ENCODE data around the gene ARID3C.
"Not testable (repeated sequence)": the region's sequence is repeated elsewhere in the genome, so short reads cannot be mapped to it uniquely, and the experiment has no call there.

ARID3C gene

DNA sequence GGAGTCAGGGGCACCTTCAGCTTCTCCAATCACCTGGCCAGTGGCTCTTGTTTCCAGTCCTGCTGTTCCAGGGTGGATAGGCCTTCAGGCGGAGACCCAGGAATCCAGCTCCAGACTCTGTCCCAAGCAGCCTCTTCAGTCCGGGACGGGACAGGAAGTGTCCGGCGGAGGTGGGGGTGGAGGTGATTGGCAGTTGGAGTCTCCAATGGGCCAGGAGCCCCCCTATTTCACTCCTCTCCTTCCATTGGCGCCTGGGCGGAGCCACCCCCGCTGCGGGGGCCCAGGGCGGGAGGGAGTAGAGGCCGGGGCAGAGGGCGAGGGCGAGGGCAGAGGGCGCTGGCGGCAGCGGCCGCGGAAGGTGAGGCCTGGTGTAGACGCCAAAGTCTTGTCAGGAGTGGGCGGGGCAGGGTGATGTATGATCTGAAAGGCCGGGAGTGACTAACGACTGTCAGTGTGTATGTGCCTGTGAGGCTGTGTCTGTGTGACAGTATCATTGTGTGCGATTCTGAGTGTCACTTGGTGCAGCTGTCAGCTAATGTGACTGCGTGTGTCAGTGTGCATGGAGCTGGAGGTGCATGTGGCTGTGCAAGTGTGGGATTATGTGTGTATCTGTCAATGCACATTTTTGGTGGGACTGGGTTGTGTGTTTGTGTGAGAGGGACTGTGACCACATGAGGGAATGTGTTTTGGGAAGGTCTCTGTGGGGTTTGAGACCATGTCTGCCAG lies 23.2 kb upstream of the ARID3C start, which contains the start of gene IL11RA:
Gene IL11RA, plus strand, starts transcription at position 310 of the 726 bp plus-strand sequence. CDS start 3,033 bp downstream, outside the sequence.
- DNase-seq: no peak

DNA sequence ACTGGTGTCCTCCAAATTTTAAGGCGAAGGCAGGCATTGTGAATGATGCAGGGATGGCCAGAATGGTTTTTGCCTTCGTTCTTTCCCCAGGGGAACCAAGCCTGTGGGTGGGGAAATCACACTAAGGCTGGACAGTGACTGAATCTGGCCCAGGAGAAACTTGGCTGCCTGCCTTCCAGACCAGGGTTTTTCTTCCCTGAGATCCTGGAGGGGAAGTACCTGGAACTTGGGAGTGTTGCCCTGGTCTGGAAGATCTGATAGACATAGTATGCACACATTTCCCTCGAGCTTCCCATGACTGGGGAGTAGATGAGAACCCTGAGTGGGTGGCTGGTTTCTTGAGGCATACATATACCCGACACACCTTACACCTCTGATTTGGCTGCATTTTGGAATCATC lies 22.5 kb upstream of the ARID3C start:
- no peak for DNase-seq

DNA sequence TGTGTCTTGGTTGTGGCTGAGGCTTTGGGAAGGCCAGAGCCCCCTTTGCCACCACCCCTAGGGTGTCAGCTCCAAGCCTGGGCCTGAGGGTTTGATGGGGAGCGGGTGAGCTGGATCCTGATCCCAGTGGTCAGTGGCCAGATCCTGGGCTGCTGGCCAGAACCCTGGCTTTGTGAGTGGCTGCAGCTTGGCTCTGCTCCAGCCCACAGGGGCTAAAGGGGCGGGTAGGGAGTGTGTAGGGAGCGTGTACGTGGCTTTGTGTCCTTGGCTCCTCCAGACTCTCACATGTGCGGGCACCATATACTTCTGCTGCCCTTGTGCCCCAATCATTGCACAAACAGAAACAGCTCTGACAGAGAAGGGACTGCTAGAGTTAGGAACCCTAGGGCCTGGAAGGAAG lies 21.9 kb upstream of the ARID3C start:
- no peak for DNase-seq

DNA sequence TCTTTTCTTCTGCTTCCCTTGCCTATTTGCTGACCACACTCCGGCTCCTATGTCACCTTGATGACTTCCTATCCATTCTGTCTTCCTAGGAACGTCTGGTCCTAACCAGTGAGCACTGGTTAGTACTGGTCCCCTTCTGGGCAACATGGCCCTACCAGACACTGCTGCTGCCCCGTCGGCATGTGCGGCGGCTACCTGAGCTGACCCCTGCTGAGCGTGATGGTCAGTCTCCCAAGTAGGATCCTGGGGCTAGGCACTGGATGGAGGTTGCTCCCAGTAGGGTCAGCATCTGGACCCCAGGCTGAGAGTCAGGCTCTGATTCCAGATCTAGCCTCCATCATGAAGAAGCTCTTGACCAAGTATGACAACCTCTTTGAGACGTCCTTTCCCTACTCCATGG lies 19.8 kb upstream of the ARID3C start:
- no peak for DNase-seq

DNA sequence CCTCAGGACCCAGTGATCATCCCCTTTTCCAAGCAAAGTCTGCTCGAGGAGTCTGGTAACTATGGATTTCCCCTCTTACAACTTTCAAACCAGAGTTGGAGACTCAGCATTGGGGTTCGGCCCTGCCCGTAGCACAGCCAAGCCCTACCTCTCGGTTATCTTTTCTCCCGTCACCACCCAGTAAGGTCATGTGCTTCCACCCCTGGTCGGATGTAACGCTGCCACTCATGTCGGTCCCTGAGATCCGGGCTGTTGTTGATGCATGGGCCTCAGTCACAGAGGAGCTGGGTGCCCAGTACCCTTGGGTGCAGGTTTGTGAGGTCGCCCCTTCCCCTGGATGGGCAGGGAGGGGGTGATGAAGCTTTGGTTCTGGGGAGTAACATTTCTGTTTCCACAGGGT lies 18.8 kb upstream of the ARID3C start:
- no peak for DNase-seq

DNA sequence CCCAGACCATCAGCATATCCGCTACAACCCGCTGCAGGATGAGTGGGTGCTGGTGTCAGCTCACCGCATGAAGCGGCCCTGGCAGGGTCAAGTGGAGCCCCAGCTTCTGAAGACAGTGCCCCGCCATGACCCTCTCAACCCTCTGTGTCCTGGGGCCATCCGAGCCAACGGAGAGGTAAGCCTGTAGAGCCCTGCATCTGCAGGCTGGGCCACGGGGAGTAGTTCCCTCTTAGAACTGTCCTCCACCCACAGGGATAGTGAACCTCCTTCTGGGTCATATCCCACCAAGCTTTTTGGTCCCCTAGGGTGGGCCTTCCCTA lies 18.2 kb upstream of the ARID3C start:
- DNase-seq: no peak

DNA sequence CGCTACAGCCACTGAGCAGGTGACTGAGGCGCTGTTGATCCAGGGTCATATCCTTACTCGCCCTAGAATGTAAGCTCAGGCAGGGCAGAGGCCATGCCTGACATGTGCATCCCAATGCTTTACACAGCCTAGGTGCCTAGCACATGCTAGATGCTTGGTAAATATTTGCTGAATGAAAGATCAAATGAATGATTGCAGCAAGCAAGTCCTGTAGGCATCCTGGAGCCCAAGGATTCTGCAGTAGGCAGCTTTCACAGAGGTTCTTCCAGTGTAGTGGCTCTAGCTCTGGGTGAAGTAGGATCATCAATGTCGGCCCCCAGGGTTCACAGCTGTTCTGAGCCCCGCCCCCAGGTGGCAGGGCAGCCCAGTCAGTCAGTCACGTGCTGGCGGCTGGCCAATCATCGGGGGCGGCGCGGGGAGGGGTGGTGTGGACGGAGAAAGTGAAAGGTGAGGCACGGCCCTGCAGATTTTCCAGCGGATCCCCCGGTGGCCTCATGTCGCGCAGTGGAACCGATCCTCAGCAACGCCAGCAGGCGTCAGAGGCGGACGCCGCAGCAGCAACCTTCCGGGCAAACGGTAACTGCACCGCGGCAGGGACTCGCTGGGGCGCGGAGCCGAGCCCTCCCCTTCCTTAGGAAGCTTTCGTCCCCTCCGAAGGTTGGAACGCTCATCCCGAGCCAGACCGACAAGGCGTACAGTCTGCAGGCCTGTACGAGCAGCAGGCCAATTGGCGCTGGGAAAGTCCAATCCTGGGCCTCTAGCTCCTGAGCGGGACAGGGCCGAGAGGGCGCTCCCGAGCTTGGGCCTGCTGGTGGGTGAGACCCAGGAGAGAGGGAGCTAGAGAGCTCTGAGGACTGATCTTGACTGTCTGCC lies 17.6 kb upstream of the ARID3C start, which contains the start of gene GALT:
Gene GALT, plus strand, starts transcription at position 465 of the 873 bp plus-strand sequence. Its CDS starts 30 bp downstream, at position 495.
- DNase-seq: peak; percentile 76 to 84

DNA sequence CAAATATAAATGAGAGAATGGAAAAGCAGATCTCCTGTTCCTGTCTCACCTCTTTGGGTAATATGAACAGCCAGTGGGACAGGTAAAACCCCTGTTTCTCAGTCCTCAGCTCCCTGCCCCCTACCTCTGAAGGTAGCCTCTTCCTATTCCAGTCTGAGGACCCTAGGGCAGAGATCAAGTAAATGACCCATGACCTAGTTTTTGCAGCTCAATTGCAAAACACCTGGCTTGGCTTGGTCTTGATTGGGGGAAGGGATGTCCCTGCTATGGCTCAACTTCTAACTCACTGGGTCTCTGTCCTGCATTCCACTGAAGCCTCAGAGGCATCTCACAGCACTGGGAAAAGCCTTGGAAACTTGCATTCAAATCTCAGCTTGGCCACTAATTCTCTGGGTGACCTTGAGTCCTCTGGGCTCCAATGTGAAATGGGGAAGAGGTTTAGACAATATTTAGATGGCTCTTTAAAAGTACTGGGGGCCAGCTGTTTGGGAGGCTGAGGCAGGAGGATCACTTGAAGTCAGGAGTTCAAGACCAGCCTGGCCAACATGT lies 16.0 kb upstream of the ARID3C start:
- DNase-seq: no peak

DNA sequence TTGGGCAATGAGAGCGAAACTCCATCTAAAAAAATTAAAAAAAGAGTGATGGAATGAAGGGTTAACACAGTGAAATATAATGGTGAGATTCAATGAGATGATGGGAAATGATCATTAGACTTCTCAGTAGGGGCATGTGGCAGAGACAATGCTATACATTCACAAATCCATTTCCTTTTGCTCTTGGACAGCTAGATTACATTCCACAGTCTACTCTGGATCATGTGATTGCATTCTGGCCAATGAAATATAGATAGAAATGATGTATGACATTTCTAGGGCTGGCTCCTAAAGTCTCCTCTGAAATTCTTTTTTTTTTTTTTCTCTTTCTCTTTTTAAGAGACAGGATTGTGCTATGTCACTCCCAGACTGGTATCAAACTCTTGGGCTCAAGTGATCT lies 13.8 kb upstream of the ARID3C start:
- DNase-seq: no peak

DNA sequence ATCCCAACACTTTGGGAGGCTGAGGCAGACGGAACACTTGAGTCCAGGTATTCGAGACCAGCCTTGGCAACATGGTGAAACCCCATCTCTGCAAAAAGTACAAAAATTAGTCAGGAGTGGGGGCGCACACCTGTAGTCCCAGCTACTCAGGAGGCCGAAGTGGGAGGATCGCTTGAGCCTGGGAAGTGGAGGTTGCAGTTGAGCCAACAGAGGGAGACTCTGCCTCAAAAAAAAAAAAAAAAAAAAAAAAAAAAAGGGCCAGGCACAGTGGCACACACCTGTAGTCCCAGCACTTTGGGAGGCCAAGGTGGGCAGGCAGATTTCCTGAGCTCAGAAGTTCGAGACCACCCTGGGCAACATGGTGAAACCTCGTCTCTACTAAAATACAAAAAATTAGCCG lies 10.5 kb upstream of the ARID3C start:
- not testable (repeated sequence) for DNase-seq

DNA sequence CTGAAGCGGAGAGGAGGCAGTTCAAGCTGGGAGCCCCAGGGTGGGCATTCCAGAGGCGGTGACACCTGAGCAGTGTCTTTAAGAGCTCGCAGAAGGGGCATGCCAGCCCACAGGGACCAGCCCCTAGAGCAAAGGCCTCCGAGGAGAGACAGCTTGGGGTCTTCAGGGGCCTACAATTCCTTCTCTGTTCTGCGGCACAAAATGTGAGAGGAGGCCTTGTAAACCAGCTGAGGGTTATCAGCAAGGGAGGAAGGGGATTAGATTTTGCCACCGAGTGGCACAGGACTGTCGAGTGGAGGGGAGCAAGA lies 9.2 kb upstream of the ARID3C start:
- DNase-seq: no peak

DNA sequence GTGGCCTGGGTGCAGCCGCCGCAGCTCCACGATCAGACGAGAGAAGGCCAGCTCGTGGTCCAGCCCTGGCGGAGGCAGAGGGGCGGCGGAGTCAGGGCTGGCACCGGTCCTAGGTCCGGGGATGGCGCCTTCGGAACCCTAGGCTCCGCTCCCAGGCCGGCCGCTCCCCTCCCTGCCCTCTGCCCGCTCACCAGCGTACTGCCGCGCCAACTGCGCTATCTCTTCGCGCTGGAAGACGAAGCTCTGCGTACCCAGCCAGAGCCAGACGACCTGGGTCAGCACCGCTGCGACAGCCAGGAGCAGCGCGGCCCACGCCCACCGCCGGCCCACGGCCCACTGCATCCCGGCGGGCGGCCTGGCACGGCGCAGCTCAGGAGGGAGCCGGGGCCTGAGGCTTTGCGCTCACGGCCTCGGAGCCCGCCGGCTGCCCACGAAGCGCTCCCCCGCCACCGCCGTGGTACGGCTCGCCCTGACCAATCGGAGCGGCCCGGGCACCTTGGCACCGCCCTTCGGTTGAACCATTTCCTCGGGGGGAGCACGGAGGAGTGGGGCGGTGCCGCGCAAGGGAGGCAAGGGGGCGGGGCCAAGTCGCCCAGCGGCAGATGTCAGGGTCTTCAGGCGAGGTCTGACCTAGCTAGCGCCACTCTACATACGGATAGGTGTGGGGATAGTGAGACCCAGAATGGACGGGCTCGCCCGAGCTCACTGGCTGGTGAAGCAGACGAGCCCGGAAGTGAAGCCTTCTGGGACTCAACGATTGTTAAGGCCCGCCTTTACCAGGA lies 8.7 kb upstream of the ARID3C start, which contains the start of gene SIGMAR1:
Gene SIGMAR1, minus strand, starts transcription at position 432 of the 782 bp plus-strand sequence. Its CDS starts 90 bp downstream, at position 342.
- DNase-seq: peak; percentile 42 to 83

DNA sequence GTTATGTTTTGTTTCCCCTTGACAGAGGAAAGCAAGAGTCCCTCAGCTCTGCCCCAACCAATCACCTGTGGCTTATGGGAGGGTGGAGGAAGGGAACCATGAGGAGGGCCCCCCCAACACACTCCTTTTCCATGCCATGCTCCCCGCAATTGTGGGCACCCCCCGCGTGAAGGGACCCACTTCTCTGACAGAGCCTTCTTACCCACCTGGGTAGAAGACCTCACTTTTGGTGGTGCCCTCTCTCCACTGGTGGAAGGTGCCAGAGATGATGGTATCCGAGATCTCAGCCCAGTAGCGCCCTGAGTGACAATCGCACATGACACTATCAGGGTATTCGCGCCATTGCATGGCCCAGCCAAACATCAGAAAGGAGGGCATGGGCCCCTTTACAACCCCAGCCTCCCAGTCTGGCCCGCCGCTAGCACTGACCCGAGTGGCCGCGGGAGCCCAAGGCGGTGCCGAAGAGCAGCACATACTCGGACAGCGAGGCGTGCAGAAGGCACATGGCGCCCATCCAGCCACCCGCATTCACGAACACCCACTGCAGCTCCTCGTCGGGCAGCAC lies 8.0 kb upstream of the ARID3C start:
- no peak for DNase-seq

DNA sequence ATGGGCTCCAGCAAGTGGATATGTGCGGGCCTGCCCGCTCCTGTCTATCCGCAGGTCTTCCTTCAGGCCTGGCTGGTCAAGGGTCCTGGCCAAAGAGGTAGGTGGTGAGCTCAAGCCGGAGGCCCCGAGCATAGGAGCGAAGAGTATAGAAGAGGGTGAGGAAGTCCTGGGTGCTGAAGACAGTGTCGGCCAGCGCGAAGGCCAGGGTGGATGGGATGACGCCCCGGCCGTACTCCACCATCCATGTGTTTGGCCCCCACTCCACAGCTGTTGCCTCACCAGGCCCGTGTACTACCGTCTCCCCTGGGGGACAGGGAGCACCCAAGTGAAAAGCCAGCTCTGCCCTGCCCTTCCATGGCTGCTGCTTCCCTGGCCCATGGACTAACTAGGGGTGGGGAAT lies 6.7 kb upstream of the ARID3C start:
- no peak for DNase-seq

DNA sequence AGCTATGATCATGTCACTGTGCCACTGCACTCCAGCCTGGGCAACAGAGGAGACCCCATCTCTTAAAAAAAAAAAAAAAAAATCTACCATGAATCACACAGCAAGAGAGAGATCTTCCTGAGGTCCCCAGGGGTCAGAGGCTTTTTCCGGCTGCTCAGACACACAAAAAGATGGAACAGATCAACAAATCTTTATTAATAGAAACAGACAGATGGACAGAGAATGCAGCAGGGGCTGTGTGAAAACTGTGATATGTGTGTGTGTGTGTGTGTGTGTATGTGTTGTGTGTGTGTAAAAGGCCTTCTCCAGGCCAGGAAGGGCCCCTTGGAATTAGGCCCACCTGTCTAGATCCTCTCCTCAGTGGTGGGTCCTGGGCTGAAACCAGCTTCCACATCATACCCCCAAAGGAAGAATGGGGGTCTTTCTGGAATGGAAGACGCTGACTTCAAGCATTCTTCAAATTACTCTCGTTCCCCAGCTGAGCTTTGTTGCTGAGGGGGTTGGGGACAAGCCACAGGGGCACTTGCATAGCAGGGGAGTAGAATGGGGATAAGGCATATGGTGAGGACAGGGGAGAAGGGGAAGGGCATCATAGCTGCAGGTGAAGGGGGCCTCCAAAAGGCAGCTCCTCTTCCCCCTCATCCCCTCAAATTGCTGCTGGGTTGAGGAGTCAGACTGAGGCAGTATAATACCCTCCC lies 5.8 kb upstream of the ARID3C start:
- DNase-seq: no peak

DNA sequence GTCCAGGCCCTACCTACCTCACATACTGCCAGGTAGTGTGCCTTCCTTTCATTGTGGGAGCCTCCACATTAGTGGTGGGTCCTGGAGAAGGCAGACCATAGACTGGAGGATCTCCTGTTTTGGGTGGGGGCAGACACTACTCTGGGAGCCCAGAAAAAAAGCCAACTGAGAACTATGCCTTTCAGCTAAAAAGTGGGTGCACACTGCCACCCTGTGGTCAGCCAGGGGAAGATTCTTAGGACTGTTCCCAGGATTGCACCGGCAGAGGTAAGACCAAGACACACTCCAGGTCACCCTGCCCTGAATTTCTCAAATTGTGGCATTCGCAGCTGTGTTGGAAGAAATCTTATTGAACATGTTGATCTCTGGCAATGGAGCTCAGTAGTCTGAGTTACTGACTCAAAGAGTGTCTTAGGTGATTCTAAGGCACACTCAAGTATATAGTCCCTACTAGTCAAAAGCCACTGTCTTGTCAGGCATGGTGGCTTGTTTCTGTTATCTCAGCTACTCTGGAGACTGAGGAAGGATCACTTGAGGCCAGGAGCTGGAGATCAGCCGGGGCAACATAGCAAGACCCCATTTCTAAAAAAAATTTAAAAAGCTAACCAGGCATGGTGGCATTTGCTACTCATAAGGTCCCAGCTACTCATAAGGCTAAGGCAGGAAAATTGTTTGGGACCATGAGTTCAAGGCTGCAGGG lies 5.1 kb upstream of the ARID3C start:
- DNase-seq: no peak

DNA sequence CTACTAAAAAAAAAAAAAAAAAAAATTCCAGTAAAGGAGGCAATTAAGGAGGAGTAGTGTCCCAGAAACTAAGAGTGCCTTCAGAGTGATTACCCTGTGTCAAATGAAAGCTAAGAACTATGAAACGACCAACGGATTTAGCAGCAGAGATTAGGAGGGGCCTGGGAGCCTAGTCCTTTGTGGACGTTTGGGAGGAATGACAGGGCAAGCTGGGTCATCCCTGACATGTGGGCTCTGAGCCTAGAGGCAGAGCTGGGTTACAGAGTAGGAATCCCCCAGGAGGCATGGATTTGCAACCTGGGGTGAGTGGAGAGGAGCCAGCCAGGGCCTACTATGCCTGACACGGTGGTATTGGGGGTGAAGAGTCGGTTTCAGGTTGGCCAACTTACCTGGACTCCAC lies 4.3 kb upstream of the ARID3C start:
- DNase-seq: no peak

DNA sequence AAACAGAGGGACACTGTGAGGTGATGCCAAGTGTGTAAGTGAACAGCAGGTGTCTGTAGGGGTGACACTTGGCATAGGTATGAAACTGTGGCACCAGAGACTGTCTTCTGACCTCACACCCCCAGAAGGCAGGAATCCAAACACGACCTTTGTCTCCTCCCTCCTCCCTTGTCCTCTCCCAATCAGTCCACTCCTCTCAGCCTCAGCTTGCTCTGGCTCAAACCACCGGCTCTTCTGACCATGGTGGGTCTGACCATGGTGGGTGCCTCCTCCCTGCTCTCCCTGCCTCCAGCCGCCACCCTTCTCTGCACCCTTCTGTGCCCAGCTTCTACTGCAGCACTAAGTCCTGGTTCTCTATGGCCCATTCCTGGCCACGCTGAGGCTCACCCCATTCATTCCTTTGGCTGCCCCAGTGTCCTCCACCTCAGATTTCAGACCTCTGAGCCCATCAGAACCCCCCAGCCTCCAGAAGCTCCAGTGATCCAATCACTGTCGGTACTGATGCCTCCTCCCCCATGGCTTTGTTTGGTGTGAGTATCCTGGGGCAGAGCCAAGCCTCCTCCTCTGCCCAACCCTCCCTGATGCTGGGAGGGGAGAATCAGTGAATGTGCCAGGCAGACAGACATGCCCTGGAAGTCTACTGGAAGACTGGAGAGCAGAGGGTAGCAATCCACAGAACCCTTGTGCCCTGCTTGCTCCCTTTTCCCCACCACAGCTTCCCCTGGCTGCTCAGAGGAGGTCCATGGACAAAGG lies 1.7 kb upstream of the ARID3C start:
- DNase-seq: no peak

DNA sequence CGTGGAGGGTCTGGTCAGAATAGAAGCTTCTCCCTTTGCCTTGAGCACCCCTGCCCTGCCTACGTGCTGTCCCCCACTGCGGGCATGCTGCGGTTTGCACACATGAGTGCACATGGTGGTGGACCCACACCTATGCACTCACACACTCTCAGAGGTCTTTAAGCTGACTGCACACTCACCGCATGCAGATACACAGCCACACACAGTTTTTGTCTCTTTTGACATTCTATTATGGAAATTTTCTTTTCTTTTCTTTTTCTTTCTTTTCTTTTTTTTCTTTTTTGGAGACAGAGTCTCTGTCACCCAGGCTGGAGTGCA lies 584 bp upstream of the ARID3C start:
- DNase-seq: no peak

DNA sequence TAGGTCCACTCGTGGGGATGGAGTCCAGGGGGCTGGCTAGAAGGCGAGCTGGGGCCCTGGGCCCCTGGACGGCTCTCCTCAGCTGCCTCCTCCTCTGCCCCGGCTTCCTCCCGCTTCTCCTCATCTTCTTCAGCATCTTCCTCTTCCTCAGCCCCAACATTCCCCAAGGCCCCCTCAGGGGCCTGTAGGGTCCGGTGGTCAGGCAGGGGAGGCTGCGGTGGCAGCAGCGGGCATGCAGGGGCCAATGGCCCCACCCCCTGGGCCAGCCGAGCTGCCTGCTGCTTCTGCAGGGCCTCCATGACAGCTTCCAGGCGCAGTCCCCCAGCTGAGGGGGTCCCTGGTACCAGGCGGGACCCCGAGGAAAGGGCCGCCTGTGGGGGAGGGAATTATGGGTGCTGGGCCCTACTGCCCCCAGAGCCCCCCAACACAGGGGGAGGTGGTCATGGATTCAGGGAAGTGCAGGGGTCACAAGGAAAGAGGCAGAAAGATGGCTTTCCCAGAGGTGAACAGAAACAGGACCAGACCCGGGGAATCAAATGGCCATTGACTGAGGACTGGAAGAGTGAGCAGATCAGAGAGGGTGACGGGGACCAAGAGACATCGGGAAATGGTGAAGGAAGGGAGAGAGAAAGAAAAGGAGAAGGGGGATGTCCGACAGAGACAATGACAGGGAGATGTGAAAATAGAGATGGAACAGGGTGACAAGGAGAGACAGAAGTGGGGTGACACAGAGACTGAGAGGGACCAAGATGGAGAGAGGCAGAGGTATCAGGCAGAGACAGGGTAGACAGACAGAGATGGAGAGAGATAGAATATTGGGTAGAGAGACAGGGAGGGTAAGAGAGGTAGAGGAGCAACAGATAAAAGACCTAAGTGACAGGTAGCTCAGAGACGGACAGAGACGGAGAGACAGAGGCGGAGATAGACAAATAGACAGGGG lies 880 bp downstream of the ARID3C start:
- DNase-seq: no peak
